ENCODE measurements around the gene GPR27. TPM values are rescaled to one million over a fixed set of nuclear protein-coding genes. Genes with fewer than 3 reads are reported as not detected.

GPR27 gene
- total RNA-seq, 4 donors from 2014 or later: 0.79 to 1.1 TPM; not detected in 2

- in situ Hi-C loops (cut with MboI; ENCODE audit: low pct_ligation_motif_present in 1 of 4, low pct_unique_long_range_greater_than_20kb in 1 of 4, low sequenced_read_pairs in 3 of 4): loop anchor here in 3 of 4 donors (25.0 kb wide), 5 partner anchors 148 to 1373 kb away; partner anchors contain the start of genes EBLN2 (in 1 of the 3) and SHQ1 (in 1 of the 3)
- H3K4me1 ChIP-seq: peaks cover 0 to 8% (median 1%) of the 10 kb centered on the region in 4 donors
- peaks cover 0 to under 1% (median 0%) of the 10 kb centered on the region in 4 donors for H3K36me3 ChIP-seq
- DNase-seq: no peak
- no peaks in the 10 kb centered on the region for H3K9me3 ChIP-seq
- WGBS, 2 donors (ENCODE audit: low coverage in 1 of 2): 69 to 75% methylated on average over 4 of the region's 4 CpGs
- H3K27me3 ChIP-seq: no peaks in the 10 kb centered on the region
- H3K4me3 ChIP-seq: no peak overlapping the region
- H3K27ac ChIP-seq: no peak overlapping the region
- no peak for TF ChIP-seq CTCF (IDR thresholded peaks at IDR 0.05)
- TF ChIP-seq POLR2A (IDR thresholded peaks at IDR 0.05): no peak
- no peak for TF ChIP-seq POLR2AphosphoS5 (IDR thresholded peaks at IDR 0.05)
- no peak for TF ChIP-seq EP300 (IDR thresholded peaks at IDR 0.05; ENCODE audit: low read depth)
- intact Hi-C loops (cut with DNase I; ENCODE audit: low total_unique reads): no loop called here
These were observed 39.1 kb upstream of the GPR27 start for GRCh38 chr3:71714595-71714994.

- Histone ChIP-seq H3K27me3 (no peaks in the 10 kb centered on the region), H3K36me3 (no peaks in the 10 kb centered on the region), H3K4me3 (no peak overlapping the region), H3K9me3 (no peaks in the 10 kb centered on the region), H3K27ac (no peak overlapping the region), H3K4me1 (peaks cover 0 to 10% (median 0%) of the 10 kb centered on the region in 4 donors)
- 78 to 87% methylated on average over 4 of the region's 4 CpGs for WGBS, 2 donors (ENCODE audit: low coverage in 1 of 2)
- no peak for DNase-seq
- TF ChIP-seq POLR2AphosphoS5 (IDR thresholded peaks at IDR 0.05) (no peak), CTCF (IDR thresholded peaks at IDR 0.05) (no peak), POLR2A (IDR thresholded peaks at IDR 0.05) (no peak), EP300 (IDR thresholded peaks at IDR 0.05; ENCODE audit: low read depth) (no peak)
- in situ Hi-C loops (cut with MboI; ENCODE audit: low pct_ligation_motif_present in 1 of 4, low pct_unique_long_range_greater_than_20kb in 1 of 4, low sequenced_read_pairs in 3 of 4): loop anchor here in 3 of 4 donors (25.0 kb wide), 5 partner anchors 144 to 1369 kb away; partner anchors contain the start of genes EBLN2 (in 1 of the 3) and SHQ1 (in 1 of the 3)
- intact Hi-C loops (cut with DNase I; ENCODE audit: low total_unique reads): no loop called here
These were observed 35.6 kb upstream of the GPR27 start for GRCh38 chr3:71718072-71718471.

DNA sequence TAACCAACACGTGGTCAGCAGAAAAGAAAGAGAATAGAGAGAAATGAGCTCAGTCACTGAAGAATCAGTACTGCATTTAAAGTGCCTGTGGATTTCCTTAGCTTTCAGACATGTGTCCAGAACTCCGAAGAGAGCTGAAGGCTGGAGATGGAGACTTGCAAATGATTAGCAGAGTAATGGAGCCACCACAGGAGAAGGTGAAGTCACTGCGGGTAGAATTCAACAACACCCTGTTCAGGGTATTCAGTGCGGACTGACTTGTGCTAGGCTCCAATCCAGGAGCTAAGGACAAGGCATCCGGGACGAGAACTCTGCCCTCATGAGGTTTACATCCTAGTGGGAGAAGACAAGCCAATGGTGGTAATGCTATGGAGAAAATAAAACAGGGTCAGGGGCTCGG is 32.7 kb upstream of the GPR27 start:
- intact Hi-C loops (cut with DNase I; ENCODE audit: low total_unique reads) (loop anchor here (10.0 kb wide), 1 partner anchor 1104 kb away; no protein-coding TSS in a partner anchor), in situ Hi-C loops (cut with MboI; ENCODE audit: low pct_ligation_motif_present in 1 of 4, low pct_unique_long_range_greater_than_20kb in 1 of 4, low sequenced_read_pairs in 3 of 4) (loop anchor here in 3 of 4 donors (25.0 kb wide), 5 partner anchors 141 to 1366 kb away; partner anchors contain the start of genes EBLN2 (in 1 of the 3) and SHQ1 (in 1 of the 3))
- Histone ChIP-seq H3K4me3 (no peak overlapping the region), H3K27ac (no peak overlapping the region), H3K36me3 (no peaks in the 10 kb centered on the region), H3K27me3 (no peaks in the 10 kb centered on the region), H3K9me3 (no peaks in the 10 kb centered on the region), H3K4me1 (peaks cover 10 to 29% (median 12%) of the 10 kb centered on the region in 4 donors)
- no peak for DNase-seq
- TF ChIP-seq EP300 (IDR thresholded peaks at IDR 0.05; ENCODE audit: low read depth) (no peak), POLR2AphosphoS5 (IDR thresholded peaks at IDR 0.05) (no peak), POLR2A (IDR thresholded peaks at IDR 0.05) (no peak), CTCF (IDR thresholded peaks at IDR 0.05) (no peak)
- WGBS, 2 donors (ENCODE audit: low coverage in 1 of 2): 93 to 97% methylated on average over 5 to 7 of the region's 7 CpGs

DNA sequence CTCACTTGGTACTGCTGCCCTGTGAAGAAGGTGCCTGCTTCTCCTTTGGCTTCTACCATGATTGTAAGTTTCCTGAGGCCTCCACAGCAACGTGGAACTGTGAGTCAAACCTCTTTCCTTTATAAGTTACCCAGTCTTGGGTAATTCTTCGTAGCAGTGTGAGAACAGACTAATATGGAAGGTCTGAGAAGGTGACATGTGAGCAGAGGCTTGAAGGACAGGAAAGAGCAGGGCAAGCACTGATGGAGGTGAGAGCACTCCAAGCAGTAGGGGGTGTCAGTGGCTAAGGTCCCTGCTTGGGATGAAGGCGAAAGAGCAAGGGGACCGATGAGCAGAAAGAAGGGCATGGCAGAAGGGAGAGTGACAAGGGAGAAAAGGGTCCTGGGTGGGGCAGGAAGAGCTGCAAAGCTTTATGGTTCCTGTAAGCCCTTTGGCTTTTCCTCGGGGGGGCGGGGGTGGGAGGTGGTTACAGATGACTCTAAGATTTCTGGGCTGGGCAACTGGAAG is 32.0 kb upstream of the GPR27 start:
- no peak for DNase-seq
- Histone ChIP-seq H3K27me3 (no peaks in the 10 kb centered on the region), H3K36me3 (no peaks in the 10 kb centered on the region), H3K27ac (no peak overlapping the region), H3K9me3 (no peaks in the 10 kb centered on the region), H3K4me3 (no peak overlapping the region), H3K4me1 (peaks cover 11 to 33% (median 15%) of the 10 kb centered on the region in 4 donors)
- intact Hi-C loops (cut with DNase I; ENCODE audit: low total_unique reads) (loop anchor here (10.0 kb wide), 1 partner anchor 1103 kb away; no protein-coding TSS in a partner anchor), in situ Hi-C loops (cut with MboI; ENCODE audit: low pct_ligation_motif_present in 1 of 4, low pct_unique_long_range_greater_than_20kb in 1 of 4, low sequenced_read_pairs in 3 of 4) (loop anchor here in 3 of 4 donors (25.0 kb wide), 5 partner anchors 141 to 1366 kb away; partner anchors contain the start of genes EBLN2 (in 1 of the 3) and SHQ1 (in 1 of the 3))
- 60 to 70% methylated on average over 2 to 6 of the region's 6 CpGs for WGBS, 2 donors (ENCODE audit: low coverage in 1 of 2)
- no peak for TF ChIP-seq CTCF (IDR thresholded peaks at IDR 0.05)
- TF ChIP-seq EP300 (IDR thresholded peaks at IDR 0.05; ENCODE audit: low read depth): no peak
- no peak for TF ChIP-seq POLR2AphosphoS5 (IDR thresholded peaks at IDR 0.05)
- no peak for TF ChIP-seq POLR2A (IDR thresholded peaks at IDR 0.05)
